Measurements from ENCODE around the gene KRT75. TPM values are rescaled to one million over a fixed set of nuclear protein-coding genes. Genes with fewer than 3 reads are reported as not detected.

KRT75 gene
- total and polyA plus RNA-seq, 8 donors, result not detected

GRCh38 chr12:52435659-52435999 lies 1.5 kb upstream of the KRT75 start:
- H3K27me3 ChIP-seq, result no peaks in the 10 kb centered on the region

GRCh38 chr12:52434760-52435530 lies 774 bp upstream of the KRT75 start:
- intact Hi-C loops (cut with DNase I), result no loop called here
- FAIRE-seq (no peak), ATAC-seq (no peak), DNase-seq (no peak)
- TF ChIP-seq CTCF (IDR thresholded peaks at IDR 0.05), result no peak
- Histone ChIP-seq H3K36me3 (no peaks in the 10 kb centered on the region), H3K4me3 (no peak overlapping the region), H3K27me3 (no peaks in the 10 kb centered on the region), H3K9me3 (no peaks in the 10 kb centered on the region), H3K27ac (no peak overlapping the region), H3K4me1 (no peaks in the 10 kb centered on the region)
- 85 to 86% methylated on average over 6 of the region's 6 CpGs for WGBS, 2 donors

More at GRCh38 chr12:52435659-52435999, 1.5 kb upstream of the KRT75 start:
- no peak for FAIRE-seq
- DNase-seq, result no peak
- TF ChIP-seq CTCF (IDR thresholded peaks at IDR 0.05), result no peak
- Histone ChIP-seq H3K36me3 (no peaks in the 10 kb centered on the region), H3K9me3 (no peaks in the 10 kb centered on the region), H3K4me1 (no peaks in the 10 kb centered on the region), H3K27ac (peak overlapping the region in 2 of 4 donors; percentile 11 to 16), H3K4me3 (no peak overlapping the region)
- intact Hi-C loops (cut with DNase I), result no loop called here
- WGBS, 2 donors, result 78 to 83% methylated on average over 6 of the region's 6 CpGs
- no peak for ATAC-seq

GRCh38 chr12:52433501-52434080 lies 580 bp downstream of the KRT75 start:
- intact Hi-C loops (cut with DNase I), result no loop called here
- ATAC-seq, result no peak
- H3K4me3 ChIP-seq, result no peak overlapping the region
- no peak for DNase-seq
- H3K9me3 ChIP-seq, result no peaks in the 10 kb centered on the region
- H3K27ac ChIP-seq, result no peak overlapping the region
- no peaks in the 10 kb centered on the region for H3K4me1 ChIP-seq
- no peaks in the 10 kb centered on the region for H3K36me3 ChIP-seq
- no peaks in the 10 kb centered on the region for H3K27me3 ChIP-seq
- 81 to 83% methylated on average over 12 of the region's 12 CpGs for WGBS, 2 donors
- FAIRE-seq, result no peak
- TF ChIP-seq CTCF (IDR thresholded peaks at IDR 0.05), result no peak

- Histone ChIP-seq H3K4me1 (no peaks in the 10 kb centered on the region), H3K36me3 (no peaks in the 10 kb centered on the region), H3K9me3 (no peaks in the 10 kb centered on the region), H3K27me3 (no peaks in the 10 kb centered on the region), H3K4me3 (no peak overlapping the region), H3K27ac (no peak overlapping the region)
- DNase-seq (no peak), ATAC-seq (no peak), FAIRE-seq (no peak)
- WGBS, 2 donors, result 71 to 85% methylated on average over 6 of the region's 6 CpGs
- no peak for TF ChIP-seq CTCF (IDR thresholded peaks at IDR 0.05)
- intact Hi-C loops (cut with DNase I), result no loop called here
These were observed 1.5 kb downstream of the KRT75 start for GRCh38 chr12:52432559-52433207.

- no peak for TF ChIP-seq CTCF (IDR thresholded peaks at IDR 0.05)
- DNase-seq (no peak), FAIRE-seq (no peak), ATAC-seq (no peak)
- Histone ChIP-seq H3K27me3 (no peaks in the 10 kb centered on the region), H3K4me1 (no peaks in the 10 kb centered on the region), H3K36me3 (no peaks in the 10 kb centered on the region), H3K9me3 (no peaks in the 10 kb centered on the region), H3K27ac (no peak overlapping the region), H3K4me3 (no peak overlapping the region)
- intact Hi-C loops (cut with DNase I), result no loop called here
- 78 to 87% methylated on average over 10 of the region's 10 CpGs for WGBS, 2 donors
These were observed 6.0 kb downstream of the KRT75 start for GRCh38 chr12:52428121-52428520.

All from pancreas (tissue), 10 donors.